Measurements from ENCODE around the gene RGS17.
"Not testable (repeated sequence)": the region's sequence is repeated elsewhere in the genome, so short reads cannot be mapped to it uniquely, and the experiment has no call there.

Gene RGS17

DNA sequence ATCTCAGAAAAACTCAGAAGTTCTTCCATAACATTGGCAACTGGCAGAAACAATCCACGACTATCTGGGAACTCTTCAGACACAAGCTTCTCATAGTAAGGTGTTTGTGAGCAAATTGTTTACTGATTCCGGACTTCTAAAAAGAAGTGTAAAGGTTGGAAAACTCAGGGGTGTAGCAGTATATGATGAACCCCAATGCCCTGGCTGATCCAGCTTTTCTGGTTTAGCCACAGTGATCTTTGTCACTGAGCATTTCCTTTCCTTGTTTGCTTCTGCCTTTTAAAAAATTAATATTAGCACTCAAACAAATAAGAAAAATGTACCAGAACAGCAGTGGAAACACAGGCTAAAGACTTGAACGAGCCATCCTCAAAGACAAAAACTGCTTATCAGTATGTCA is 4.9 kb downstream of the RGS17 start:
- Histone ChIP-seq H3K9ac (ENCODE audit: low read depth in 1 of 2, low read length in 2 of 2) (no peak overlapping the region), H3K4me3 (ENCODE audit: low read depth in 1 of 2, low read length in 2 of 2) (no peak overlapping the region), H3K27me3 (ENCODE audit: control insufficient read depth in 1 of 2, insufficient read depth in 2 of 2, low read length in 2 of 2) (peaks cover 12 to 24% of the 10 kb centered on the region in 2 donors), H3K4me1 (ENCODE audit: control insufficient read depth in 1 of 2, insufficient read depth in 2 of 2, low read length in 2 of 2) (peaks cover 0 to 7% of the 10 kb centered on the region in 2 donors), H3K9me3 (ENCODE audit: control insufficient read depth in 1 of 2, low read length in 2 of 2) (no peaks in the 10 kb centered on the region), H3K27ac (ENCODE audit: low read depth, low read length) (no peak overlapping the region), H3K36me3 (ENCODE audit: control insufficient read depth in 1 of 2, insufficient read depth in 2 of 2, low read length in 2 of 2) (no peaks in the 10 kb centered on the region)

DNA sequence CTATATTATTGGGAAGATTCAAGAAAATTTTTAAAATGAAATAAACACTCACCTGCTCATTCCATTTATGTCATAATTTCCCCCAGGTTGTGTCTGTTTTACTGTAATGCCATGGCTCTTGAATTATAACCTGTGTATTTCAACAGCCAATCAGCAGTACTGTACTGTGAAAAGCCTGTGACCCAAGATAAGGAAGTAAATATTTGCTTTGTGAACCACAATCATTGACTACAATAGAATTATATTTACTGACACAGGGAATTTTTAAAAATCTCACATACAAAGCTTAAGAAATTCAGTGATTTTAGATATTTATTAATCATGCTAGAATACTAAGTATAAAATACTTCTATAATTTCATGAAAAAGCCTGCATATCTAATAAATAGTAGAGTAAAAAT is 6.0 kb downstream of the RGS17 start:
- Histone ChIP-seq H3K27me3 (ENCODE audit: control insufficient read depth in 1 of 2, insufficient read depth in 2 of 2, low read length in 2 of 2) (peaks cover 7 to 19% of the 10 kb centered on the region in 2 donors), H3K27ac (ENCODE audit: low read depth, low read length) (no peak overlapping the region), H3K4me1 (ENCODE audit: control insufficient read depth in 1 of 2, insufficient read depth in 2 of 2, low read length in 2 of 2) (peaks cover 0 to 2% of the 10 kb centered on the region in 2 donors), H3K36me3 (ENCODE audit: control insufficient read depth in 1 of 2, insufficient read depth in 2 of 2, low read length in 2 of 2) (no peaks in the 10 kb centered on the region), H3K9ac (ENCODE audit: low read depth in 1 of 2, low read length in 2 of 2) (no peak overlapping the region), H3K9me3 (ENCODE audit: control insufficient read depth in 1 of 2, low read length in 2 of 2) (no peaks in the 10 kb centered on the region), H3K4me3 (ENCODE audit: low read depth in 1 of 2, low read length in 2 of 2) (no peak overlapping the region)

DNA sequence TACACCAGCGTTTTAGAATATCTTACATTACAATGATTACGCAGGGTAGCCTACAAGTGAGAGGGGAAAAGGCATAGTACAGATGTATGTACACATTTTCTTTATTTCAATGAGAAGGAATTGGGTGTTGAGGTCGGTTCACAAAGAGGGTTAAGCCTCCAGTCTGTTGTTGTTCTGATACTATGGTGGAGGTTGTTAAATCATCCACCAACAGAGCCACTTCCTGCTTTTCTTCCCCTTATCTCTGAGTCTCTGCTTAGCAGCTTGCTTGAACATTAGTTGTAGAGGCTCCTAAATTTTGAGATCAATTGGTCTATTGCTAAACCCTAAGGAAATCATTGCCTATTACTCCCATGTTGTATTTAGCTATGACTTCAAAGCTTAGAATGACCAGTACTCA is 7.3 kb downstream of the RGS17 start:
- no peaks in the 10 kb centered on the region for H3K4me1 ChIP-seq (ENCODE audit: control insufficient read depth in 1 of 2, insufficient read depth in 2 of 2, low read length in 2 of 2)
- no peak overlapping the region for H3K27ac ChIP-seq (ENCODE audit: low read depth, low read length)
- peaks cover 4 to 6% of the 10 kb centered on the region in 2 donors for H3K27me3 ChIP-seq (ENCODE audit: control insufficient read depth in 1 of 2, insufficient read depth in 2 of 2, low read length in 2 of 2)
- no peak overlapping the region for H3K4me3 ChIP-seq (ENCODE audit: low read depth in 1 of 2, low read length in 2 of 2)
- no peaks in the 10 kb centered on the region for H3K9me3 ChIP-seq (ENCODE audit: control insufficient read depth in 1 of 2, low read length in 2 of 2)
- no peak overlapping the region for H3K9ac ChIP-seq (ENCODE audit: low read depth in 1 of 2, low read length in 2 of 2)
- H3K36me3 ChIP-seq (ENCODE audit: control insufficient read depth in 1 of 2, insufficient read depth in 2 of 2, low read length in 2 of 2): no peaks in the 10 kb centered on the region

DNA sequence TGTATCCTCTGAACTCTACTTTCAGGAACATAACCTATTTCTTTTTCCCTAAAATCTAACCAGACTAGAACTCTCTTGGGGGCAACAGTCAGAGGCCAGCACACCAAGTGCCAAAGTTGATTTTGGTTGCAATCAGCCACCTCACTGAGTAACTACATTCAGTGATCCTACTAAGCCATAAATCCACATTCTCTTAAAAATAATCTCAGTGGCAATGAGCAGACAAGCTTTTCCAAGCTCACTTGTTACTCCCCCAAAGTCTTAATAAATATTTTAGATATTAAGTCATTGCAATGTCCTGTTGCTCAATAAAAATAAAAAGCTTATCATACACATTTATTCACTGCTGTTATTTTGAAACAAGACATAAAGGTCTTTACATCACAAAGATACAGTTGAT is 9.8 kb downstream of the RGS17 start:
- no peaks in the 10 kb centered on the region for H3K27me3 ChIP-seq (ENCODE audit: control insufficient read depth in 1 of 2, insufficient read depth in 2 of 2, low read length in 2 of 2)
- no peaks in the 10 kb centered on the region for H3K9me3 ChIP-seq (ENCODE audit: control insufficient read depth in 1 of 2, low read length in 2 of 2)
- no peak overlapping the region for H3K27ac ChIP-seq (ENCODE audit: low read depth, low read length)
- no peak overlapping the region for H3K9ac ChIP-seq (ENCODE audit: low read depth in 1 of 2, low read length in 2 of 2)
- no peaks in the 10 kb centered on the region for H3K36me3 ChIP-seq (ENCODE audit: control insufficient read depth in 1 of 2, insufficient read depth in 2 of 2, low read length in 2 of 2)
- no peak overlapping the region for H3K4me3 ChIP-seq (ENCODE audit: low read depth in 1 of 2, low read length in 2 of 2)
- no peaks in the 10 kb centered on the region for H3K4me1 ChIP-seq (ENCODE audit: control insufficient read depth in 1 of 2, insufficient read depth in 2 of 2, low read length in 2 of 2)

DNA sequence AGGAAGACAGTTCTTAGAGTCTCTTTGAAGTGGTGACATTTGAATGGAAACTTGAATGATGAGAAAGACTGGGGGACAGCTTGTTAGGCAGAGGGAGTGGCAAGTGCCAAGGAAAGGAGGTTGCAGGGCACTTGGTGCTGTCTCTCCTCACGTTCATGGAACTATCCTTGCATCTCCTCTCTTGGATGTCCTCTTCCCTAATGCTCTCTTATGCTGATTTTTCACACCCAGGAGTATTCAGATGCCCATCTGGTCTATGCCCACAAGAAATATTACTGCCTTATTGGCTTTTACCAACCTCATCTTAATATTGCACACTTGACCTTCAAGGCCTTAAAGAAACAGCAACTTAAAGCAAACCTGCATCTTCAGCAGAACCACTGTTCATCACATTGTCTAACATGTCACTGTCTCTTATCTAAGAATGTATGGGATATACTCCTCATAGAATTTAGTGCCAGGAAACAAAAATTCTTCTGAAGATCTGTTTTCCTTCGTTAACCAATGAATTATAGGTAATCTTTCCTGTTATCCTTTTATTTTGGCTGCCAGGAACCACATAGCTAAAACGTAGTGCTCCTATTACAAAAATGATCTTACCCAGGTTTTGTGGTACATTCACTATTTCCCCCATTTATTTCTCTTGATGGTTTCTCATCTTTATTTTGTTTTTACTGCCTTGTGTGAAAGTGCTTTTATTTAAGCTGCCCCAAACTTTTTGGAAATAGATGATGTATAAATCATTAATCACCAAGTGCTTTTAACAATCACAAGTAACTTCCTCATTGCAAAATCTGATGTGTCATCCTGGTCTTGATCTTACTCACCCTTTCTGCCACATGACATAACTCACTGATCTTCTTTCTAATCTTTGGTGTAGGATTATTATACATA is 12.8 kb downstream of the RGS17 start:
- Histone ChIP-seq H3K4me3 (ENCODE audit: low read depth in 1 of 2, low read length in 2 of 2) (no peak overlapping the region), H3K9me3 (ENCODE audit: control insufficient read depth in 1 of 2, low read length in 2 of 2) (no peaks in the 10 kb centered on the region), H3K36me3 (ENCODE audit: control insufficient read depth in 1 of 2, insufficient read depth in 2 of 2, low read length in 2 of 2) (no peaks in the 10 kb centered on the region), H3K9ac (ENCODE audit: low read depth in 1 of 2, low read length in 2 of 2) (no peak overlapping the region), H3K27ac (ENCODE audit: low read depth, low read length) (no peak overlapping the region), H3K4me1 (ENCODE audit: control insufficient read depth in 1 of 2, insufficient read depth in 2 of 2, low read length in 2 of 2) (no peaks in the 10 kb centered on the region), H3K27me3 (ENCODE audit: control insufficient read depth in 1 of 2, insufficient read depth in 2 of 2, low read length in 2 of 2) (no peaks in the 10 kb centered on the region)

DNA sequence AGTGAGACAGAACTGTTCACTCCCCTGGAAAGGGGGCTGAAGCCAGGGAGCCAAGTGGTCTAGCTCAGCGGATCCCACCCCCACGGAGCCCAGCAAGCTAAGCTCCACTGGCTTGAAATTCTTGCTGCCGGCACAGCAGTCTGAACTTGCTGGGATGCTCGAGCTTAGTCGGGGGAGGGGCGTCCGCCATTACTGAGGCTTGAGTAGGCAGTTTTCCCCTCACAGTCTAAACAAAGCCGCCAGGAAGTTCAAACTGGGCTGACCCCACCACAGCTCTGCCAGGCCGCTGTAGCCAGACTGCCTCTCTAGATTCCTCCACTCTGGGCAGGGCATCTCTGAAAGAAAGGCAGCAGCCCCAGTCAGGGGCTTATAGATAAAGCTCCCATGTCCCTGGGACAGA is 20.0 kb downstream of the RGS17 start:
- not testable (repeated sequence) for H3K4me3 ChIP-seq (ENCODE audit: low read depth in 1 of 2, low read length in 2 of 2); H3K27ac ChIP-seq (ENCODE audit: low read depth, low read length); H3K9me3 ChIP-seq (ENCODE audit: control insufficient read depth in 1 of 2, low read length in 2 of 2); H3K9ac ChIP-seq (ENCODE audit: low read depth in 1 of 2, low read length in 2 of 2); H3K27me3 ChIP-seq (ENCODE audit: control insufficient read depth in 1 of 2, insufficient read depth in 2 of 2, low read length in 2 of 2); H3K4me1 ChIP-seq (ENCODE audit: control insufficient read depth in 1 of 2, insufficient read depth in 2 of 2, low read length in 2 of 2); H3K36me3 ChIP-seq (ENCODE audit: control insufficient read depth in 1 of 2, insufficient read depth in 2 of 2, low read length in 2 of 2)

DNA sequence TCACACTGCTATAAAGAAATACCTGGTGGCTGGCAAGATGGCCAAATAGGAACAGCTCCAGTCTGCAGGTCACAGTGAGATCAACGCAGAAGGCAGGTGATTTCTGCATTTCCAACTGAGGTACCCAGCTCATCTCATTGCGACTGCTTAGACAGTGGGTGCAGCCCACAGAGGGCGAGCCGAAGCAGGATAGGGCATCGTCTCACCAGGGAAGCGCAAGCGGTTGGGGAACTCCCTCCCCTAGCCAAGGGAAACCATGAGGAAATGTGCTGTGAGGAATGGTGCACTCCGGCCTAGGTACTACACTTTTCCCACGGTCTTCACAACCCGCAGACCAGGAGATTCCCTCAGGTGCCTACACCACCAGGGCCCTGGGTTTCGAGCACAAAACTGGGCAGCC is 20.5 kb downstream of the RGS17 start:
- not testable (repeated sequence) for H3K9me3 ChIP-seq (ENCODE audit: control insufficient read depth in 1 of 2, low read length in 2 of 2); H3K4me3 ChIP-seq (ENCODE audit: low read depth in 1 of 2, low read length in 2 of 2); H3K27ac ChIP-seq (ENCODE audit: low read depth, low read length); H3K4me1 ChIP-seq (ENCODE audit: control insufficient read depth in 1 of 2, insufficient read depth in 2 of 2, low read length in 2 of 2); H3K36me3 ChIP-seq (ENCODE audit: control insufficient read depth in 1 of 2, insufficient read depth in 2 of 2, low read length in 2 of 2); H3K27me3 ChIP-seq (ENCODE audit: control insufficient read depth in 1 of 2, insufficient read depth in 2 of 2, low read length in 2 of 2); H3K9ac ChIP-seq (ENCODE audit: low read depth in 1 of 2, low read length in 2 of 2)

DNA sequence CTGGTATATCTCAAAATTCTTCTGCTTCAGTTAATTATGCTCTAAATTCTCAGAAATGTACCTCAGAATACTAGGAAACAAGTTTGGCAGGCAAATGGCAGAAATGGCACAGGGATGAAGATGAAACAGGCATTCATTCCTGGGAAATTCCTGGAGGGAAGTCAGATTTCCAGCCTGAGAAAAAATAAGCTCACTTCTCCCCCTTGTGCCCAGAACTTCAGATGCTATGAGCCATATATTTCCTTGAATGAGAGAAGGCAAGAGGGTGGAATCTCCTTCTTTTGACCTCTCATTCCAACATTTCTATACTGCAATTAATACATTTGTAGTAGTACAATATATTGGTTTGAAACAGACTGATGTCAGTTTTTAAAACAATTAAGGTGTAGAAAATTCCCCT is 22.8 kb downstream of the RGS17 start:
- Histone ChIP-seq H3K4me3 (ENCODE audit: low read depth in 1 of 2, low read length in 2 of 2) (no peak overlapping the region), H3K9me3 (ENCODE audit: control insufficient read depth in 1 of 2, low read length in 2 of 2) (no peaks in the 10 kb centered on the region), H3K27me3 (ENCODE audit: control insufficient read depth in 1 of 2, insufficient read depth in 2 of 2, low read length in 2 of 2) (no peaks in the 10 kb centered on the region), H3K27ac (ENCODE audit: low read depth, low read length) (no peak overlapping the region), H3K4me1 (ENCODE audit: control insufficient read depth in 1 of 2, insufficient read depth in 2 of 2, low read length in 2 of 2) (no peaks in the 10 kb centered on the region), H3K9ac (ENCODE audit: low read depth in 1 of 2, low read length in 2 of 2) (no peak overlapping the region), H3K36me3 (ENCODE audit: control insufficient read depth in 1 of 2, insufficient read depth in 2 of 2, low read length in 2 of 2) (no peaks in the 10 kb centered on the region)

DNA sequence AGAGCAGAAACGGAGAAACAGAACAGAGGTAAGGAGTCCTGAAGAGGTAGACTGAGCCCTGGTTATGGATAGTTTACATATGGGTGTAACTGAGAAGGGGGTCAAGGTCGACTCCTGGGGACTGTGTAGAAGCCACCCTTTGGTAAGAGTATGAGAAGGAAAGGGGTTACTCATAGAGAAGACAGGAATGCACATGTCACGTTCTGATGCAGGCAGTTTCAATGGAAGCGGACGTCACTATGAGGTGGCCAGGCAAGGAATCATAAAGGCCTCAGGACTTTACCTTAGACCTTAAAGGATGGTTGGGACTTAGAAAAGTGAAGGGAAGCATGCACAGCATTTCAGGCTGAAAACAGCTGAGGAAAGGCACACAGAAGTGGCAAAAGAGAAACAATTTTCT is 25.1 kb downstream of the RGS17 start:
- H3K27ac ChIP-seq (ENCODE audit: low read depth, low read length): no peak overlapping the region
- no peaks in the 10 kb centered on the region for H3K9me3 ChIP-seq (ENCODE audit: control insufficient read depth in 1 of 2, low read length in 2 of 2)
- no peaks in the 10 kb centered on the region for H3K4me1 ChIP-seq (ENCODE audit: control insufficient read depth in 1 of 2, insufficient read depth in 2 of 2, low read length in 2 of 2)

DNA sequence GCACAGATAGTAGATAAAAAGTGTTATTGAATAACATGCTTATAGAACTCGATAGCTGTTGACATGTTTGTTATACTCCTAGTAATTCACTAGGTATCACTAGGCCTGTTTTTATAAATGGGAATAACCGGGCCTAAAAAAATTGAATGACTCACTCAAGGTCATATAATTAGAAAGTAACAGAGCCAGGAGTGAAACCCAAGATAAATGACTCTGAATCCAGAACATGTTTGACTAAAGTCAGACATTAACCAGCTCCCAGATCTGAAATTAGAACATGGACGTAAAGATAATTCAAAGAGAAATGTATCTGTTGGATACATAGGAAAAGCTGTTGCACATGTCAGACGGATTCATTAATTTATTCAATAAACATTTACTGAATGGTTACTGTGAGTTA is 26.9 kb downstream of the RGS17 start:
- Histone ChIP-seq H3K9me3 (ENCODE audit: control insufficient read depth in 1 of 2, low read length in 2 of 2) (no peaks in the 10 kb centered on the region), H3K27ac (ENCODE audit: low read depth, low read length) (no peak overlapping the region), H3K4me1 (ENCODE audit: control insufficient read depth in 1 of 2, insufficient read depth in 2 of 2, low read length in 2 of 2) (no peaks in the 10 kb centered on the region), H3K4me3 (ENCODE audit: low read depth in 1 of 2, low read length in 2 of 2) (no peak overlapping the region), H3K36me3 (ENCODE audit: control insufficient read depth in 1 of 2, insufficient read depth in 2 of 2, low read length in 2 of 2) (no peaks in the 10 kb centered on the region), H3K27me3 (ENCODE audit: control insufficient read depth in 1 of 2, insufficient read depth in 2 of 2, low read length in 2 of 2) (no peaks in the 10 kb centered on the region), H3K9ac (ENCODE audit: low read depth in 1 of 2, low read length in 2 of 2) (no peak overlapping the region)

More for the DNA sequence above, 25.1 kb downstream of the RGS17 start:
- Histone ChIP-seq H3K4me3 (ENCODE audit: low read depth in 1 of 2, low read length in 2 of 2) (no peak overlapping the region), H3K36me3 (ENCODE audit: control insufficient read depth in 1 of 2, insufficient read depth in 2 of 2, low read length in 2 of 2) (no peaks in the 10 kb centered on the region), H3K27me3 (ENCODE audit: control insufficient read depth in 1 of 2, insufficient read depth in 2 of 2, low read length in 2 of 2) (no peaks in the 10 kb centered on the region), H3K9ac (ENCODE audit: low read depth in 1 of 2, low read length in 2 of 2) (no peak overlapping the region)
